ENCODE data around the gene CYP27A1. TPM values are rescaled to one million over a fixed set of nuclear protein-coding genes. Genes with fewer than 3 reads are reported as not detected.

CYP27A1 gene
- total RNA-seq (2014; rRNA removed; shearing (Covaris generic)) = 0.40 TPM in 1 of 2 replicates, not detected in the other
- 0.63 TPM in 1 of 2 replicates, not detected in the other for polyA plus RNA-seq (2014; cell fraction: nucleus; rRNA removed)

DNA sequence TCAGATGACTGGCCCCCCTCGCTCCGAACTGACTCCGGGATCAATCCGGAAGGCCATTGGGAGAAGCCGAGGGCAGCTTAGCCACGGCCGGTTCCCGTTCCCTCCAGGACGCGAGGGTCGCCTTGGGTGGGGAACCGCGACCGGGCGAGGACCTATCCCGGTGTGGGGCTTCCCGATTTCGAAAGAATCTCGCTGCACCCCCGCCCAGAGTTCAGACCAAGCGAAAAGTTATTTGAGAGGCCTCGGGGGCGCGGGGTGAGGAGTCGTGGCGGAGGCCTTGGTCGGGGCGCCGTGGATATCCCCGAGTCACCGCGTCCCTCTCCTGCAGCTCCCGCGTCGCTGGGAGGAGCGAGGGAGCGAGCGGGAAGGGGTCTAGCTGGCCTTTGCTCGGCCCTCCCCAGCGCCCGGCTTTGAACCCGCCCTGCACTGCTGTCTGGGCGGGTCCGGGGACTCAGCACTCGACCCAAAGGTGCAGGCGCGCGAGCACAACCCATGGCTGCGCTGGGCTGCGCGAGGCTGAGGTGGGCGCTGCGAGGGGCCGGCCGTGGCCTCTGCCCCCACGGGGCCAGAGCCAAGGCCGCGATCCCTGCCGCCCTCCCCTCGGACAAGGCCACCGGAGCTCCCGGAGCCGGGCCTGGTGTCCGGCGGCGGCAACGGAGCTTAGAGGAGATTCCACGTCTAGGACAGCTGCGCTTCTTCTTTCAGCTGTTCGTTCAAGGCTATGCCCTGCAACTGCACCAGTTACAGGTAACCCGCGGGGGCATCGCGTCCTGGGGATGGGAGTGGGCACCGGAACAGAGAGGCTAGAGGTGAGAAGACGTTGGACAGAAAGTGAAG lies at the start of gene CYP27A1:
TSS of gene CYP27A1 (plus strand) at position 457 of the 837 bp plus-strand sequence. CDS start at position 493, 36 bp downstream.
- DNase-seq (ENCODE audit: extremely low read depth, low read depth) = no peak

DNA sequence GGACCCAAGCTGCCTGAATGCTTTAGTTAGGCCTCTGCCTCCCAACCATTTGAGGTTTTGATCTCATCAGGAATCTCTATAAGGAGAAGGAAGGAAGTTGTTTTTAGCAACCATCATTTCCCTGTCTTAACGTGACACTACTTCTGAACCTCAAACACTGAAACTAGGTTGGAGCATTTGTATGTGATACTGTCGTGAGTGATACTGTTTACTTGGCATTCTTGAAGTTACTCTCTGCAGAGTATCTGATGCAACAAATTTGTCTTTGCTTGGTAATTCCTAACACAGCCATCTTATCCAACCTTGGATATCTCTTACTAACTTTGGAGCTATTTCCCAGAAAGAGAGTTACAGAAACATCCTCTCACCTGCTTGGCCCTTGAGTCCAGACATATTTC lies 49.2 kb upstream of the CYP27A1 start:
- no peak for DNase-seq (ENCODE audit: extremely low read depth, low read depth)

DNA sequence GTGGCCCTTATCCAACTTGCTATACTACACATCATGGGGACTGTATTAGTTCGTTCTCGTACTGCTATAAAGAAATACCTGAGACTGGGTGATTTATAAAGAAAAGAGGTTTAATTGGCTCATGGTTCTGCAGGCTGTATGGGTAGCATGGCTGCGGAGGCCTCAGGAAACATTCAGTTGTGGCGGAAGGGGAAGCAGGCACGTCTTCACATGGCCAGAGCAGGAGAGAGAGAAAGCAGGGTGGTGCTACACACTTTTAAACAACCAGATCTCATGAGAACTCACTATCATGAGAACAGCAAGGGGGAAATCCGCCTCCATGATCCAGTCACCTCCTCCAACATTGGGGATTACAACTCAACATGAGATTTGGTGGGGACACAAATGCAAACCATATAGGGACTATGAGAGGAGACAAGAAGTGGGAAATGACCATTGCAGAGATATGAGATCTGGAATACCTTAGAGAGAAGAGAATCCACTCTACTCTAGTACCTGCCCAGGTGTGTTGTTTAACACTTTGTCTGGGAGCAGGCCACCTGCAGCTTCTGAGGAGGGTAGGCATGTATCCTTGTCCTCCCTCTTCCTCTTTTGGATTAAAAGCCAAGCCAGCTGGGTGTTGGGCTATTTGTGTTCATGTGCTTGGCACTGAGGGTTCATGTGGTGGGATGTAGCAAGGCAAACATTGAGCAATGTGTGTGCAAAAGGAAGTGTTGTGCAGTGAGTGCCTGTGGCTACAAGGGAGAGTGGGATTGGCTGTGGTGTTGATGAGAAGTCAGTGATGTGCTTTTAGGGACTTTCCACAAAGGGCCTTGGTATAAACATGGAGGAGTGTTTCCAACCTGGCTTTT lies 48.6 kb upstream of the CYP27A1 start:
- DNase-seq (ENCODE audit: extremely low read depth, low read depth) = no peak

DNA sequence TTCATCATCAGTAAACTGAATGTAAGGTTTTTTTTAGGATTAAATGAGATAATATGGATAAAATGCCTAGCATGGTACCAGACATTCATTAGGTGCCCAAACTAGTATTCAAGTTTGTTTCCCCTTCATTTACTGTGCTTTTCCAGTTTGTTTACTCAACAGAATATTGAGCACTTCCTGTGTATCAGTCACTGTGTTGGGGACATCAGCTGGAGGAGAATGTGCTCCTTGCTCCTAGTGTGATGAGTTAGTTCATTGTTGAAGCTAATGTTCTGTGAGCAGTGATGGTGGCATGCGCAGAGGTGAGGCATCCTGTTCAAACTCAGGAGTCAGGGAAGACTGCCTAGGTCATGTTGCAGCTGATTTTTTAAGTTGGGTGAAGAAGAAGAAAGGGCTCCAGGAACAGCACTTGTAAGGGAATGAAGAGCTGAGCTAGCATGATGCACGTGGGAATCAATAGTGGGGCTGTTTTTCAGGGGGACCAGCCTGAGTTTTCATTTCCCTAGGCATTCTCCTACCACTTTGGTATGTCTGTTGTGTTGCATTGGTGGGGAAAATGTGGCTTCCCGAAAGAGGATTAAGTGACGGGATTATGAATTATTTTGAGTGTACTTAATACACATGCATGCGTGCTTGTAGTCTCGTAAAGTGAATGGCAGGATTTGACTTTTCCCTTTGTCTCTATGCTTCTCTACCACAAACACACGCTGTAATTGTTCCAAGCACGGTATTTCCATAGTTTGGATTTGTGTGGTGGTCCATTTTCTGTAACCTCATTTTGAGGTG lies 47.6 kb upstream of the CYP27A1 start:
- DNase-seq (ENCODE audit: extremely low read depth, low read depth) = no peak

DNA sequence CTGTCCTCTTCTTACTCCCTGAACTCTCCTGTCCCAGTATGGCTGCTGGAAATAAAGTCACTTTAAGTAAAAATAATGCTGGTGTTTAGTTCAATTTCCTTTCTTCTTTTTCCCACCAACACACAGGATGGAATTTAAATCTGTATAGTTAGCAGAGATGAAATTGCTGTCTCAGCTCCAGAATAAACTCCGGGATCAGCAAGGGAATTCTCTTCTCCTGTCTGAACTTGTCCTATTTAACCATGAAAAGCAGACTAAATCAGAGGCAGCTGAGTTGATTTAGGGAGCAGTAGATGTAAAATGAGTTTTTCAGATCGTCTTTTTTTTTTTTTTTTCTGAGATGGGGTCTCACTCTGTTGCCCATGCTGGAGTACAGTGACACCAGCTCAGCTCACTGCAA lies 45.4 kb upstream of the CYP27A1 start:
- no peak for DNase-seq (ENCODE audit: extremely low read depth, low read depth)

DNA sequence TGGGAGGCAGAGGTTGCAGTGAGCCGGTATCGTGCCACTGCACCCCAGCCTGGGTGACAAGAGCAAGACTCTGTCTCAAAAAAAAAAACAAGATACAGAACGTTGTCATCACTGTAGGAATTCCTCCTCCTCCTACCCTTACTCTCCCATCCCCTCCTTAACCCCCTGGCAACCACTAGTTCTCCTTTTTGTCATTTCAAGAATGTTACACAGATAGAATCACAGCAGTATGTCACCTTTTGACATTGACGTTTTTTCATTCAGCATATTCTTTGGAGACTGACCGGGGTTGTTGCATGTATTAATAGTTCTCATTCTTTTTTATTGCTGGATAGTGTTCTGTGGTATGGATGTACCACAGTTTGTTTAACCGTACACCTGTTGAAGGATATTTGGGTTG lies 38.9 kb upstream of the CYP27A1 start:
- no peak for DNase-seq (ENCODE audit: extremely low read depth, low read depth)

DNA sequence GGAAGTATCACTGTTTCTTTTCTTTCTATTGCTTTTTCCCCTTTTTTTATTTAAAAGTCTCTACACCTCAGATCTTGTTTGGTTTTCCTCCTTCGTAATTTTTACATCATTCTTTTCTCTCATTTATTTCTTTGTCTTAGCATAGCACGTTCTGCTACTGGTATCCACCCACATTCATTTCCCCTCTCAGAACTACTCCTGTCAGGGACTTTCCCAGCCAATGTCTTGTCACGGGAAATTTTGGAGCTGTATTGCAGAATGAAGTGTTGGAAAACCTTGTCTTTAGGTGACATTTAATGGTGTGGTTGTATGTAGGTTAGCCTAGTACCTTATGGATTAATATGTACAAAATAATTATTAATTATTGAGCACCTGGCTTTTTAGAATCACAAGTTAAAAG lies 37.3 kb upstream of the CYP27A1 start:
- DNase-seq (ENCODE audit: extremely low read depth, low read depth) = no peak

DNA sequence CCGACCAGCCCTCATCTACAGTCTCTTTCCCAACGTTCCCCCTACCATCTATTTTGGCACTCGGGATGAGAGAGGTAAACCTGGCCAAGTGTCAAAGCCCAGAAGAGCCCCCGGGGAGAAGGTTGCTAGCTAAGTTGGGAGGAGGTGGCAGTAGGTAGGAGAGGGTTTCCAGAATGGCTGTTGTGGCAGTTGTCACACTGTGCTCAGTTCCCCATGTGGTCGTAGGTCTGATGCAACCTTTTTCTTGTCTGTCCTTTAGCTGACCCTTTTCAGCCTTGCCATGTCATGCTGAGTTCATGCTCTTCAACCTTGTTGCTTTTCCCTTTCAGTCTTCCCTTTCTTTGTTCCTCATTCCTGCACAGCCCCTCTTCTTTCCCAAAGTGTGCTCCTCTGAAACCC lies 36.8 kb upstream of the CYP27A1 start:
- DNase-seq (ENCODE audit: extremely low read depth, low read depth) = peak; percentile 39

DNA sequence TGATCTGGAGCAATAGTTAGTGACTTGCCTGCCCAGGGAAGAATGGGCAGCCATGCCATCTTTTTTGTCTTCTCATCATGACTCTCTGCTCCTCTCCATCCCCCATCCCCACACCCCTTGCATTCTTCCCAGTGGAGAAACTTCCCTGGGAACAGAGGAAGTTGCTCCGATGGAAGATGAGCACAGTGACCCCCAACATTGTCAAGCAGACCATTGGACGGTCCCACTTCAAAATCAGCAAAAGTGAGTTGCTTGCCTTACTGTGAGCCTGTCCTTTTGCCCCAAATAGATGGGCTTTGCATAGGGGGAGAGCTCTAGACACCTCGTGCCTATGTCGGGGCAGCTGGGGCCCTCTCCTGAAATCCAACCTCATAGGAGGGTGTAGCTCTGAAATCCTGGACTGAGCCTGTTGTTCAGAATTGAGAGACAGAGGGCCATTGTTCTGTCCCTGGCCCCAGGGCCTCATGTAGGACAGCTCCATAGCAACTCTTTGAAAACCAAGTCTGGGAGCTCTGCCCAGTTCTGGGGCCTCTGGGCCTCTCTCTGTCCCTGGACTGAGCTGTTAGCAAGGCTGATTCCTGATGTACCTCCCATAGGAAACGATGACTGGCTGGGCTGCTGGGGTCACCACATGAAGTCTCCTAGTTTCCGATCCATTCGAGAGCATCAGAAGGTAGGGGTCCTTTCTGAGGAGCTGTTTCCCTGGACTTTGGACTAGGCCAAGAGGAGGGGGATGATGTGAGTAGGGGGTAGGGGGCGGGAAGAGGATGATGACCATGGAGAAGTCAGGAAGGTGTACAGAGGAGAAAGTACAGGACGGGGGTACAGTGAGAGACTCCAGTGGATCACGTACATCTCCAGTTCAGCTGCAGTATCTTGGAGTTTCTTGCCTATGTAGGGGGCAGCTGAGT lies 36.1 kb upstream of the CYP27A1 start:
- peak; percentile 12 for DNase-seq (ENCODE audit: extremely low read depth, low read depth)

DNA sequence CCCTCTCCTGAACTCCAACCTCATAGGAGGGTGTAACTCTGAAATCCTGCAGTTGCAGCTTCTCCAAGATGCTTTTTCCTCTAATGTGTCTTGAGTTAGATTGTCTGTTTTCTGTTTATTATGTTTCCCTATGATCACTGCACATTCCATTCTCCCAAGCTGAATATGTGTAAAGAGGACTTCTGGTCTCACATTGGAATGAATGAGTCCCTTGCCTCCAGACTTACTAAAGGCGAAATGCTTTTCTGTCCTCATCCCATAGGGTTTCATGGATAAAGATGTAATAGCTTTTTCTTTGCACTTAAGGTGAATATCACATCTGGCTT lies 35.5 kb upstream of the CYP27A1 start:
- DNase-seq (ENCODE audit: extremely low read depth, low read depth) = no peak

DNA sequence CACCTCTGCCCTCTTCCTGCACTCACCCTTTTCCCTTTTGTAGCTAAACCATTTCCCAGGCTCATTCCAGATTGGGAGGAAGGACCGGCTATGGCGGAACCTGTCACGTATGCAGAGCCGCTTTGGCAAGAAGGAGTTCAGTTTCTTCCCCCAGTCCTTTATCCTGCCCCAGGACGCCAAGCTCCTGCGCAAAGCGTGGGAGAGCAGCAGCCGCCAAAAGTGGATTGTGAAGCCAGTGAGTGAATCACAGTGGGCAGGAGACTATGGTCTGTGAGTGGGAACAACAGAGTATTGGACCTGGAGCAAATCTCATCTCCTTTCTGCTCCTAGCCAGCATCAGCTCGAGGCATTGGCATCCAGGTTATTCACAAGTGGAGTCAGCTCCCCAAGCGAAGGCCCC lies 35.0 kb upstream of the CYP27A1 start:
- no peak for DNase-seq (ENCODE audit: extremely low read depth, low read depth)

DNA sequence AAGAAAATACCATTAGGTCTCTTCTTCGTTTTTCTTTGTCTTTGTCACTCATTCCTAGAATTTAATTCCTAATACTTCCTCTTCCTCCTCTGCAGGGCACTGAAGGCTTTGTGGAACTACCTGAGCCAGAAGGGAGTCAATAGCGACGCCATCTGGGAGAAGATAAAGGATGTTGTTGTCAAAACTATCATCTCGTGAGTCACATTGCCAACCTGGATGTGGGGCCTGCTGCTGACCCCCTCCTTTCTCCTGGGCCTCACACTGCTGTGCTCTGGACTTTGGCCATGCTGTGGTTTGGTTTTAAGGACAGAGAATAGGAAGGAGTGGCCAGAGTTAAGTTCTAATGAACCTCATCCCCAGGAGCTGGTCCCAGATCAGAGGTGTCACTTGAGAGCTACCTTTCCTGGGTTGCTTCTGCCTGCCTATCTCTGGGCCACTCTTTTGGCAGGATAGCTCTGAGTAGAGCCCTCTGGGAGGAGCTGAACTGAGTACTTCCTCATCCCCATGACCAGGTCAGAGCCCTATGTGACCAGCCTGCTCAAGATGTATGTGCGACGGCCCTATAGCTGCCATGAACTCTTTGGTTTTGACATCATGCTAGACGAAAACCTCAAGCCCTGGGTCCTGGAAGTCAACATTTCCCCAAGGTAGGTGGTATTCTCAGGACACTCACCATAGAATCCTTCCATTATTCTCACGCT lies 33.1 kb upstream of the CYP27A1 start:
- DNase-seq (ENCODE audit: extremely low read depth, low read depth) = no peak

DNA sequence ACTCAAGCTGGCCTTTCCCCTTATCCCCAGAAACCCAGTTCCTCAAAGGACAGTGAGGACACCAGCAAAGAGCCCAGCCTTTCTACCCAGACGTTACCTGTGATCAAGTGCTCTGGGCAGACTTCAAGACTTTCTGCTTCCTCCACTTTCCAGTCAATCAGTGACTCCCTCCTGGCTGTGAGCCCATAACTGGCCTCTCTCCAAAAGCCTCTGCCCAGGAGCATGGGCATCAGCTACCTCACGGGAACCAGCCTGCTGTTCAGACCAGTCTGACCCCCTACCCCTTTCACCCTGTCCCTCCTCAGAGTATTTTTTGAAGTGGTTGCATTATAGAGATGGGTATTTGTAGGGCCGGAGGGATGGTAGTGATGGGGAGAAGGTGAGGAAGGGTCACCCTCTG lies 27.7 kb upstream of the CYP27A1 start:
- no peak for DNase-seq (ENCODE audit: extremely low read depth, low read depth)

DNA sequence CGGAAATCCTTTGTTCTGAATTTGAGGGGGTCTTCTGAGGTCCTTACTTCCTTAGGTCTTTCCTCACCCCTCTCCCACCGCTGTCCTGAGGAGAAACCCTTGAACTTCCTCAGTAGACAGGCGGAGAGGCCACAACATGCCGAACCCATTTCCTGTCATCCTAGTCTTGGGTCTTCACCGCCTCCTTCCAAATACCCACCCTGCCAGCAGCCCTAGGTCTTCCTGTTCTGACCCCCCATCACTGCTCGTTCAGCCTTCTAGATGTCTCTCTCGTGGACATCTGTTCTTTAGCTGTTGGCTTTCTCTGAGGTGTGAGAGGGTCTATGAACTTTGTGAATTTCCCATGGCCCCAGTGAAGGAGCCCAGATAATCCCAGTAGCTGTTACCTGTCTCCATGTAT lies 27.2 kb upstream of the CYP27A1 start:
- no peak for DNase-seq (ENCODE audit: extremely low read depth, low read depth)

DNA sequence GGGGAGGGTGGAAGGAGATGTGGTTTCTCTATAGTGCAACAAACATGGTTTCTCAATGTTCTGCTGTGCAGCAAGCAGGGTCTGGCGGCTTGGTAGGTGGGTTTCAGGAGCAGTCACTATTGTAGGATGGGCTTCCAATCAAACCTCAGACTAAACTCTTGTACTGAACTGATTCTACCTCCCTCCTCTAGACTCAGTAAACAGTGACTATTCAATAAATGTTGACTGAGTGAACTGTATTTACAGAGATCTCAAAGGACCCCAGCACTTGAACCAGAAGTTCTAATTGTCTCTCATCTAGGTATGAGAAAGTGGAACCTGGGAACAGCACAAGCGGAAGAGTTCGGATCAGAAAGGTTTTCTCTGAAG lies 26.8 kb upstream of the CYP27A1 start:
- DNase-seq (ENCODE audit: extremely low read depth, low read depth) = no peak

DNA sequence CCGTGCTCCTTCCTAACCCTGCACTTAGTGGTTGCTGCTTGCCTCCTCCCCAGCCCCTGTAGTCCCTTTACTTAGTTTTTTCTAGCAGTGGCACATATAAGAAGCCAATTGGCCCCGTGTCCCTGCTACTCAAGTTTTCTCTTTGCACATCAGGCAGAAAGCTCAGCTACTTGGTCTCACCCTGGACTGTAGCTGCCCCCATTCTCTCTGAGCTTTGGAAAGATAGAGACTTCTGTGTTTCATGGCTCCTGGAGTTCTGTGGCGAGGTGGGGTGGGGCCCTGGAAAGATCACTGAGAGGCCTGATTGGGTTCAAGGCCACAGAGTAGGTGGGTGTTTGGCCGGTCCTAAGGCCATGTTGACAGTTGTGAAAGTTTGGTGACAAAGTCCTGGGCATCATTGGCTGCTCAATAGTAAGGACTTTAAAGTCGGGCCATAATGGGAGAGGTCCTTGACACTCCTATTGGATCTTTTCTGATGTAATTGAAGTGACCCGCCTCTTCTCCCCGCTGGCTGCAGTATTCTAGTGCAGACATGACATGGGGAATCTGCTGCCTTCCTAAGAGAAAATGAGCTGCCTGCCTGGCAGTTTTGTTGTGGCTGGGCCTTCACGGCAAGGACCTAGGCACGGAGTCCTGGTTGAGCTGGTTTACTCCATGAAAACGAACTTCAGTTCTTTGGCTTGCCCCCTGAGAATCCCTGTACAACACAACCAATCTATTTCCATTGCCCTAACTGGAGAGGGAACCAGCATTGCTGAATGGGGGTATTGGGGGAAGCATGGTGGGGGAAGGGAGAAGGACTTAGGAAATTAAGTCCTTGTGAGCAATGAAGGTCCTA lies 26.2 kb upstream of the CYP27A1 start:
- DNase-seq (ENCODE audit: extremely low read depth, low read depth) = no peak

DNA sequence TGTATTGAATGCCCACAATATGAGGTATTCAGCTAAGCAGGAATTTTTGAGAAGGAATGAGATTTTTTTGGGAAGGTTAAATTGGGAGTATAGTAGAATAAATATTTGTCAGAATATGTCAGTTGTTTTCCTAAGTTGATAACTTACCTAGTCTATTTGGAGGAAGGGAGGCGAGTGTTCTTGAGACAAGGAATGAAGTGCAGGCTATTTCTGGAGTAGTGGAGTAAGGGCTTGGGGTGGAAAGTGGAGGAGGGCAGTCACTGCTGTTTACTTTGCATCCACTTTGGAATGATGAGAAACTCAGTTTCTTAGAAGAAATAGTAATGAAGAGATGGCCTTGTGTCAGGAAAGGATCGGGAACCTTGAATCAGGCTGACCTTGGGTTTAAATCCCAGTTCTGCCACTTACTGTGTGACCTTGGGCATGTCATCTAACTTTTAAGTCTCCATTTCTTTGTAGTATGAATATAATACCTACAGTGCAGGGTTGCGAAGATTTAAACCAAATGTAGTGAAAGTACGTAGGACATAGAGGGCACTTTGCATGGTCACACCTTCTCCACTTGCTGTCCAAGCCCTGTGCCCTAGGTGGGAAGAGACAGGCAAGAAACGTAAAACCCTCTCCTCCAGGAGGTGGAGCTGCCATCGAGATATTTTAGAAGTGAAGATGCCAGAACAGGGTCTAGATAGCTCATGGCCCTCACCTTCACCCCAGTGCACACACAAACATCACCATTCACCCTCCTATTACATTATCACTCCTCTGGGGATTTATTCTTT lies 25.2 kb upstream of the CYP27A1 start:
- DNase-seq (ENCODE audit: extremely low read depth, low read depth) = no peak

DNA sequence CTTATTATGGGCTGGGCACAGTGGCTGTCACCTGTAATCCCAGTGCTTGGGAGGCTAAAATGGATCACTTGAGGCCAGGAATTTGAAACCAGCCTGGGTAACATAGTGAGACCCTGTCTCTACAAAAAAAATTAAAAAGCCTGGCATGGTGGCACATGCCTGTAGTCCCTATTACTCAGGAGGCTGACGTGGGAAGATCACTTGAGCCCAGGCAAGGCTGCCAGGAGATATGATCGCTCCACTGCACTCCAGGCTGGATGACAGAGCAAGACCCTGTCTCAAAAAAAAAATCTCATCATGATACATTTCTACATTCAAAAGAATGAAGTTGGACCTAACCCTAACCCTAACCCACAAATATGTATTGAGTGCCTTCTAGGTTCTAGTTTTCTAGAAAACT lies 20.2 kb upstream of the CYP27A1 start:
- no peak for DNase-seq (ENCODE audit: extremely low read depth, low read depth)

All from NCI-H460 (cell line).